ENCODE results near the gene ROR1.

GRCh38 chr1:63945943-63946342, 172.1 kb downstream of the ROR1 start:
- TF ChIP-seq POLR2A (IDR thresholded peaks at IDR 0.05; ENCODE audit: low read depth, low read length) (no peak), POLR2AphosphoS5 (IDR thresholded peaks at IDR 0.05; ENCODE audit: insufficient read depth, low read depth, low read length) (no peak)
- TF ChIP-seq, protein P1, sequence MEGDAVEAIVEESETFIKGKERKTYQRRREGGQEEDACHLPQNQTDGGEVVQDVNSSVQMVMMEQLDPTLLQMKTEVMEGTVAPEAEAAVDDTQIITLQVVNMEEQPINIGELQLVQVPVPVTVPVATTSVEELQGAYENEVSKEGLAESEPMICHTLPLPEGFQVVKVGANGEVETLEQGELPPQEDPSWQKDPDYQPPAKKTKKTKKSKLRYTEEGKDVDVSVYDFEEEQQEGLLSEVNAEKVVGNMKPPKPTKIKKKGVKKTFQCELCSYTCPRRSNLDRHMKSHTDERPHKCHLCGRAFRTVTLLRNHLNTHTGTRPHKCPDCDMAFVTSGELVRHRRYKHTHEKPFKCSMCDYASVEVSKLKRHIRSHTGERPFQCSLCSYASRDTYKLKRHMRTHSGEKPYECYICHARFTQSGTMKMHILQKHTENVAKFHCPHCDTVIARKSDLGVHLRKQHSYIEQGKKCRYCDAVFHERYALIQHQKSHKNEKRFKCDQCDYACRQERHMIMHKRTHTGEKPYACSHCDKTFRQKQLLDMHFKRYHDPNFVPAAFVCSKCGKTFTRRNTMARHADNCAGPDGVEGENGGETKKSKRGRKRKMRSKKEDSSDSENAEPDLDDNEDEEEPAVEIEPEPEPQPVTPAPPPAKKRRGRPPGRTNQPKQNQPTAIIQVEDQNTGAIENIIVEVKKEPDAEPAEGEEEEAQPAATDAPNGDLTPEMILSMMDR (IDR thresholded peaks at IDR 0.05; ENCODE audit: extremely low read depth in 1 of 2, insufficient read depth in 1 of 2, low read depth in 1 of 2, low read length in 2 of 2), result no peak

All from endothelial cell of umbilical vein (primary cell).